Measurements from ENCODE around the gene RPS27L. TPM values are rescaled to one million over a fixed set of nuclear protein-coding genes. Genes with fewer than 3 reads are reported as not detected.

RPS27L gene
- total and polyA plus RNA-seq, 4 donors: 69.6 to 176 (median 84.6) TPM

DNA sequence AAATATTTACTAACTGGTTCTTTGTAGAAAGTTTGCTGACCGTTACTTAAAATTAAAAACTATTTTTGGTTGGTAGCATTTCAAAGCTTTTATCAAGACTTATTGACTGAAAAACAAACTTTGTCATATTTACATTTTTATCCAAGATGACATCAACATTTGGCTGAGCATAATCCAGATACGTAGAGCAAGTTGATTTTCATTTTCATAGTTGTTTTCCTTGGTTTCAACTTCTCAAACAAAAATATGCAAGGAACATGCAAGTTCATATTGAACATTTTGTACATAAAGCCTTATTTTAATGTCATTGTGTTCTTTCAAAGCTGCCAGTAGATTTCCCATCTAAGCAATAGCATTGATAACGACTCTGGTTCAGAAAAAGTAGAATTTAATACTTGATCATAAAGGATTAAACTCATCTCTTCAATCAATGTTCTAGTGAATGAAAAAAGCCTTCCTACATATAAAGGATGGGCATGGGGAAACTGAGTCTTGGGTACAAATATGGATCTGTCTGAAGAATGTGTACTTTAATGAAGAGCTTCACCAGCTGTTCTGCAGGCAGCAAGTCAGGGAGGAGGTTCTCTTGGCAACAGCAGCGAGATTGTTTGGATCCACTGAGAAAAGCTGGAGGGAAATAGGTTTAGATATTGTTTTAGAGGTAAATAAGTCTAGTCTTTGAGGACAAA, 37.7 kb upstream of the RPS27L start:
- no peak overlapping the region for H3K27ac ChIP-seq (ENCODE audit: low read depth in 1 of 2, low read length in 1 of 2)
- H3K36me3 ChIP-seq (ENCODE audit: control insufficient read depth in 4 of 4, insufficient read depth in 4 of 4, low read length in 4 of 4): peaks cover 0 to 3% (median 0%) of the 10 kb centered on the region in 4 donors
- WGBS, 2 donors: 63 to 73% methylated on average over 4 of the region's 4 CpGs
- peak; percentile 50 to 88 (median 86) for DNase-seq
- H3K9ac ChIP-seq (ENCODE audit: insufficient read depth in 1 of 2, low read length in 2 of 2): peak overlapping the region in 1 of 2 donors; percentile 83
- no peaks in the 10 kb centered on the region for H3K9me3 ChIP-seq (ENCODE audit: control insufficient read depth in 4 of 4, insufficient read depth in 3 of 4, low read length in 3 of 4)
- TF ChIP-seq, protein P1, sequence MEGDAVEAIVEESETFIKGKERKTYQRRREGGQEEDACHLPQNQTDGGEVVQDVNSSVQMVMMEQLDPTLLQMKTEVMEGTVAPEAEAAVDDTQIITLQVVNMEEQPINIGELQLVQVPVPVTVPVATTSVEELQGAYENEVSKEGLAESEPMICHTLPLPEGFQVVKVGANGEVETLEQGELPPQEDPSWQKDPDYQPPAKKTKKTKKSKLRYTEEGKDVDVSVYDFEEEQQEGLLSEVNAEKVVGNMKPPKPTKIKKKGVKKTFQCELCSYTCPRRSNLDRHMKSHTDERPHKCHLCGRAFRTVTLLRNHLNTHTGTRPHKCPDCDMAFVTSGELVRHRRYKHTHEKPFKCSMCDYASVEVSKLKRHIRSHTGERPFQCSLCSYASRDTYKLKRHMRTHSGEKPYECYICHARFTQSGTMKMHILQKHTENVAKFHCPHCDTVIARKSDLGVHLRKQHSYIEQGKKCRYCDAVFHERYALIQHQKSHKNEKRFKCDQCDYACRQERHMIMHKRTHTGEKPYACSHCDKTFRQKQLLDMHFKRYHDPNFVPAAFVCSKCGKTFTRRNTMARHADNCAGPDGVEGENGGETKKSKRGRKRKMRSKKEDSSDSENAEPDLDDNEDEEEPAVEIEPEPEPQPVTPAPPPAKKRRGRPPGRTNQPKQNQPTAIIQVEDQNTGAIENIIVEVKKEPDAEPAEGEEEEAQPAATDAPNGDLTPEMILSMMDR (IDR thresholded peaks at IDR 0.05; ENCODE audit: control extremely low read depth, extremely low read depth): no peak
- H3K27me3 ChIP-seq (ENCODE audit: control insufficient read depth in 3 of 3, insufficient read depth in 3 of 3, low read length in 2 of 3): no peaks in the 10 kb centered on the region
- H3K4me1 ChIP-seq (ENCODE audit: control insufficient read depth in 5 of 5, insufficient read depth in 5 of 5, low read length in 5 of 5): peaks cover 3 to 86% (median 38%) of the 10 kb centered on the region in 5 donors
- ATAC-seq (ENCODE audit: insufficient read depth, low FRiP score): no peak
- H3K4me3 ChIP-seq: no peak overlapping the region

- Histone ChIP-seq H3K27ac (ENCODE audit: low read depth in 1 of 2, low read length in 1 of 2) (peak overlapping the region in 1 of 2 donors; percentile 14), H3K27me3 (ENCODE audit: control insufficient read depth in 3 of 3, insufficient read depth in 3 of 3, low read length in 2 of 3) (no peaks in the 10 kb centered on the region), H3K9ac (ENCODE audit: insufficient read depth in 1 of 2, low read length in 2 of 2) (peak overlapping the region; percentile 26 to 83), H3K36me3 (ENCODE audit: control insufficient read depth in 4 of 4, insufficient read depth in 4 of 4, low read length in 4 of 4) (peaks cover 0 to 3% (median 0%) of the 10 kb centered on the region in 4 donors), H3K4me1 (ENCODE audit: control insufficient read depth in 5 of 5, insufficient read depth in 5 of 5, low read length in 5 of 5) (peaks cover 3 to 79% (median 38%) of the 10 kb centered on the region in 5 donors), H3K4me3 (no peak overlapping the region), H3K9me3 (ENCODE audit: control insufficient read depth in 4 of 4, insufficient read depth in 3 of 4, low read length in 3 of 4) (no peaks in the 10 kb centered on the region)
- TF ChIP-seq, protein P1 (IDR thresholded peaks at IDR 0.05; ENCODE audit: control extremely low read depth, extremely low read depth): no peak
- 53 to 56% methylated on average over 4 of the region's 4 CpGs for WGBS, 2 donors
- DNase-seq: peak in 2 of 3 donors; percentile 41 to 54
- no peak for ATAC-seq (ENCODE audit: insufficient read depth, low FRiP score)
Observed at GRCh38 chr15:63194302-63194701, 37.0 kb upstream of the RPS27L start.

DNA sequence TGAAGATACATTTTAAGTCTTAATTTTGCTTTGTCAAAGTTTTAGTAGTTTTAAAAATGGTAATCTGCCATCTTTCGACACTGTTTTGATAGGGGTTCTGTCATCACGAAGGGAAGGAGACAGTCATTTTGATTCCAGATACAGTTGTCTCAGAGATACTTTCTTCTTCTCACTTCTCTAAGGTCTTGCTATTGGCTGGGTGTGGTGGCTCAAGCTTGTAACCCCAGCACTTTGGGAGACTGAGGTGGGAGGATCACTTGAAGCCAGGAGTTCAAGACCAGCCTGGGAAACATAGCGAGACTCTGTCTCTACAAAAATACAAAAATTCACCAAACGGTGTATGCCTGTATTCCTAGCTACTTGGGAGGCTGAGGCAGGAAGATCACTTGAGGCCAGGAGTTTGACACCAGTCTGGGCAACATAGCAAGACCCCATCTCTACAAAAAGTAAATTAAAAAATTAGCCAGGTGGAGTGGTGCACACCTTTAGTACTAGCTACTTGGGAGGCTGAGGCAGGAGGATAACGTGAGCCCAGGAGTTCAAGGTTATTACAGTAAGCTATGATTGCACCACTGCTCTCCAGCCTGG, 35.4 kb upstream of the RPS27L start:
- DNase-seq (no peak), ATAC-seq (ENCODE audit: insufficient read depth, low FRiP score) (no peak)
- Histone ChIP-seq H3K27ac (ENCODE audit: low read depth in 1 of 2, low read length in 1 of 2) (peak overlapping the region in 1 of 2 donors; percentile 17), H3K9me3 (ENCODE audit: control insufficient read depth in 4 of 4, insufficient read depth in 3 of 4, low read length in 3 of 4) (no peaks in the 10 kb centered on the region), H3K27me3 (ENCODE audit: control insufficient read depth in 3 of 3, insufficient read depth in 3 of 3, low read length in 2 of 3) (no peaks in the 10 kb centered on the region), H3K9ac (ENCODE audit: insufficient read depth in 1 of 2, low read length in 2 of 2) (no peak overlapping the region), H3K4me3 (no peak overlapping the region), H3K4me1 (ENCODE audit: control insufficient read depth in 5 of 5, insufficient read depth in 5 of 5, low read length in 5 of 5) (peaks cover 3 to 72% (median 34%) of the 10 kb centered on the region in 5 donors), H3K36me3 (ENCODE audit: control insufficient read depth in 4 of 4, insufficient read depth in 4 of 4, low read length in 4 of 4) (peaks cover 0 to 3% (median 0%) of the 10 kb centered on the region in 4 donors)
- TF ChIP-seq, protein P1 (IDR thresholded peaks at IDR 0.05; ENCODE audit: control extremely low read depth, extremely low read depth): no peak
- 75 to 81% methylated on average over 5 of the region's 5 CpGs for WGBS, 2 donors
